ENCODE results near the gene GOLGA6B.
"Not testable (repeated sequence)": the region's sequence is repeated elsewhere in the genome, so short reads cannot be mapped to it uniquely, and the experiment has no call there.

GOLGA6B gene

GRCh38 chr15:72698938-72699337, 44.4 kb downstream of the GOLGA6B start:
- TF ChIP-seq CTCF (IDR thresholded peaks at IDR 0.05; ENCODE audit: insufficient read depth, missing control alignments): no peak
- no peak for FAIRE-seq
- DNase-seq (ENCODE audit: insufficient read length, low spot score): no peak

DNA sequence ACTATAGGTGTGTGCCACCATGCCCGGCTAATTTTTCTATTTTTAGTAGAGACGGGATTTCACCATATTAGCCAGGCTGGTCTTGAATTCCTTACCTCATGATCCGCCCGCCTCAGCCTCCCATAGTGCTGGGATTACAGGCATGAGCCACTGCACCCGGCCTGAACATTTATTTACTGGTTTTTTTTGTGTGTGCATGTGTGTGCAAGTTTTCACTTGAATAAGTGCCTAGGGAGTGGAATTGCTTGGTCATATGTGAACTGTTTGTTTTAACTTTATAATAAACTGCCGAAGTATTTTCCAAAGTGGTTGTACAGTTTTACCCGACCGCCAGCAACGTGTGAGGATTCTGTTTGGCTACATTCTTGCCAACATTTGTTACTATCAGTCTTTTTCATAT, 45.6 kb downstream of the GOLGA6B start:
- FAIRE-seq (no peak), DNase-seq (ENCODE audit: insufficient read length, low spot score) (no peak)
- no peak for TF ChIP-seq CTCF (IDR thresholded peaks at IDR 0.05; ENCODE audit: insufficient read depth, missing control alignments)

DNA sequence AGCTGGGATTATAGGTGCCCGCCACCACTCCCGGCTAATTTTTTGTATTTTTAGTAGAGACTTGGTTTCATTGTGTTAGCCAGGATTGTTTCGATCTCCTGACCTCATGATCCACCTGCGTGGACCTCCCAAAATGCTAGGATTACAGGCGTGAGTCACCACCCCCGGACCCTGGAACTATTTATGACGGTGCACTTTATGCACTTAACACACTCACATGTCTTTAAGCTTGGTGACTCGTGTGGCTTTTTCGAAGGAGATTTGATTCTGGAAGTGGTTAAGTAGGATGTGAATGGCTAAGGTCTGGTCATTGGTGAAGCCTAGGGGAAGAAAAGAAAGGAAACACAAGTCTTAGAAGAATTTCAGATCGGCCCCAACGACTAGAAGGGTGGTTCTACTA, 51.8 kb downstream of the GOLGA6B start:
- TF ChIP-seq CTCF (IDR thresholded peaks at IDR 0.05; ENCODE audit: insufficient read depth, missing control alignments): no peak
- DNase-seq (ENCODE audit: insufficient read length, low spot score): no peak
- FAIRE-seq: no peak

- DNase-seq (ENCODE audit: insufficient read length, low spot score); FAIRE-seq: not testable (repeated sequence)
Observed at GRCh38 chr15:72708551-72709303, 54.2 kb downstream of the GOLGA6B start.

Data from D721Med (cell line).